Measurements from ENCODE around the gene NT5C3B.
"Not testable (repeated sequence)": the region's sequence is repeated elsewhere in the genome, so short reads cannot be mapped to it uniquely, and the experiment has no call there.

The NT5C3B gene

DNA sequence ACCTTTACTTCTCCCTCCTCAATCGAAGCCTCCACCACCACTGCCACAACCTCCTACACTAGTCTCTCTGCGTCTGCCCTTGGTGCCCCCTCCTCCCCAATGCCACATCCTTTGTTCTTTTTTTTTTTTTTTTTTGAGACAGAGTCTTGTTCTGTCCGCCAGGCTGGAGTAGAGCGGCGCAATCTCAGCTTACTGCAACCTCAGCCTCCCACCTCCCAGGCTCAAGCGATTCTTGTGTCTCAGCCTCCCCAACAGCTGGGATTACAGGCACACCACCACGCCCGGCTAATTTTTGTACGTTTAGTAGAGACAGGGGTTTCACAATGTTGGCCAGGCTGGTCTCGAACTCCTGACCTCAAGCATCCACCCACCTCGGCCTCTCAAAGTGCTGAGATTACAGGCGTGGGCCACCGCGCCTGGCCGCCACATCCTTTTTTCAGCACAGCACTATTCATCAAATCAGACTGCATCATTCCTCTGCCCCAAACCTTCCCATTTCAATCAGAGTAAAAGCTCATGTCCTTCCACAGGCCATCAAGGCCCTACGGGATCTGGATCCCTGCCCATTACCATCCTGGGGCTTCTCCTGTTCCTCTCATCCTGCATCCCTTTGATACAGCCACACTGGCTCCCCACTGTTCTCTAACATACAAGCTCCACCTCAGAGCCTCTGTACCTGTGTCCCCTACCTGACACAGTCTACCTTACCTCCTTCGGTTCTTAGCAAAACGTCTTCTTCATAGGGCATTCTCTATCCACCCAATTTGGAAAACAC, 27.2 kb upstream of the NT5C3B start:
- H3K27ac Mint-ChIP-seq: no peak overlapping the region
- no peaks in the 10 kb centered on the region for H3K27me3 Mint-ChIP-seq
- peaks cover 30% of the 10 kb centered on the region for H3K4me1 Mint-ChIP-seq (ENCODE audit: low read depth)
- H3K9me3 Mint-ChIP-seq: no peaks in the 10 kb centered on the region
- no peak overlapping the region for H3K4me3 Mint-ChIP-seq
- H3K36me3 Mint-ChIP-seq (ENCODE audit: low read depth): peaks cover 21% of the 10 kb centered on the region

DNA sequence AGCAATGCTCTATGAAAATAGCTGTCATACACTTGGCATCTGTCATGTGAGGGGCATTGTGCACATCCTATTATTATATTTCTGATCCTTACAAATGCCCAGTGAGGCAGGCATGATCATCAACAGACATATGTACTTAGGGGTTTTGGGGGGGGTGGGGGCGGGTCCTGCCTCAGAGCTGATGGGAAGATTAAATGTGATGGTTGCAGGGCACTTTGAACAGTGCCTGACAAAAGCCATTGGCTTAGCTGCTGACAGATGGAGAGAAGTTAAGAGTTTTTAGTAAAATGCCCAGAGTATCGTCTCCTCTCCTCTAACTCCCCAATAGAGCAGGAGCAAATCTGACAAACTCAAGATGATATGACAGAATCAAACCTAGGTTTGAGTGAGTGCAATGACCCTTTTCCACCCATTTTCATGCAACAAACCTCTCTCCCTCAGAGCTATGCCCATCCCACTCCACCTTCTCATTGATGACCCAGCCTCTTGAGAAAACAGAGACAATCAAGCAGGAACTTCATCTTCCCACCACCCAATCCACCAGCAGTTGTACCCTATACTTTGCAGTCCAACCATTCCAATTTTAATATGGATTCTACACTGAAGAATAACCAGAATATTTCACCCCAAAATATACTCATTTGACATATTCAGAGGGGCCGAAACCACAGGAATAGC, 24.4 kb upstream of the NT5C3B start:
- Mint-ChIP-seq H3K4me1 (ENCODE audit: low read depth) (peaks cover 15% of the 10 kb centered on the region), H3K27ac (no peak overlapping the region), H3K9me3 (no peaks in the 10 kb centered on the region), H3K4me3 (no peak overlapping the region), H3K27me3 (no peaks in the 10 kb centered on the region), H3K36me3 (ENCODE audit: low read depth) (peaks cover 5% of the 10 kb centered on the region)

GRCh38 chr17:41851382-41851781, 15.3 kb upstream of the NT5C3B start:
- Mint-ChIP-seq H3K4me1 (ENCODE audit: low read depth) (peaks cover 26% of the 10 kb centered on the region), H3K36me3 (ENCODE audit: low read depth) (peaks cover 30% of the 10 kb centered on the region)
- H3K27me3 Mint-ChIP-seq, H3K4me3 Mint-ChIP-seq, H3K9me3 Mint-ChIP-seq, H3K27ac Mint-ChIP-seq: not testable (repeated sequence)

GRCh38 chr17:41849251-41849990, 13.4 kb upstream of the NT5C3B start:
- no peaks in the 10 kb centered on the region for H3K27me3 Mint-ChIP-seq
- no peaks in the 10 kb centered on the region for H3K9me3 Mint-ChIP-seq
- peaks cover 23% of the 10 kb centered on the region for H3K36me3 Mint-ChIP-seq (ENCODE audit: low read depth)
- H3K27ac Mint-ChIP-seq: no peak overlapping the region
- H3K4me1 Mint-ChIP-seq (ENCODE audit: low read depth): peaks cover 26% of the 10 kb centered on the region
- H3K4me3 Mint-ChIP-seq: no peak overlapping the region

- H3K4me1 Mint-ChIP-seq (ENCODE audit: low read depth): peaks cover 26% of the 10 kb centered on the region
- H3K4me3 Mint-ChIP-seq: no peak overlapping the region
- H3K27me3 Mint-ChIP-seq: no peaks in the 10 kb centered on the region
- no peak overlapping the region for H3K27ac Mint-ChIP-seq
- no peaks in the 10 kb centered on the region for H3K9me3 Mint-ChIP-seq
- peaks cover 18% of the 10 kb centered on the region for H3K36me3 Mint-ChIP-seq (ENCODE audit: low read depth)
These were observed 12.8 kb upstream of the NT5C3B start for GRCh38 chr17:41848788-41849187.

DNA sequence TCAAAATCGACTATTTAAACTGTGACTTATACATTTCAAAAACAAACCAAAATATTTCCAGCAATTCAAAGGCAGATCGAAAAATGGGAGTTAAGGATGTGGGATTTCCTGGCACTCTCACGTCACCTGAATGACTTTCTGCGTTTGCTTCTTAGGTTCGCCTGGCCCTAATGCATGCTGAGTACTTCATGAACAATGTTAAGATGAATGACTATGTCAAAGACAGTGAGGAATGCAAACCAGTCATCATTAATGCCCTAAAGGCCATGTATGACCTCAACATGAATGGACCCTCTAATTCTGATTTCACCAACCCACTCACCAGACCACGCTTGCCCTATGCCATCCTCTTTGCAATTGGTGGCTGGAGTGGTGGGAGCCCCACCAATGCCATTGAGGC, 8.9 kb upstream of the NT5C3B start:
- Mint-ChIP-seq H3K4me1 (ENCODE audit: low read depth) (peaks cover 5% of the 10 kb centered on the region), H3K4me3 (no peak overlapping the region), H3K27me3 (no peaks in the 10 kb centered on the region), H3K9me3 (no peaks in the 10 kb centered on the region), H3K27ac (no peak overlapping the region), H3K36me3 (ENCODE audit: low read depth) (no peaks in the 10 kb centered on the region)

GRCh38 chr17:41840781-41841180, 4.7 kb upstream of the NT5C3B start:
- H3K27ac Mint-ChIP-seq; H3K4me3 Mint-ChIP-seq; H3K4me1 Mint-ChIP-seq (ENCODE audit: low read depth); H3K36me3 Mint-ChIP-seq (ENCODE audit: low read depth); H3K27me3 Mint-ChIP-seq; H3K9me3 Mint-ChIP-seq: not testable (repeated sequence)

GRCh38 chr17:41839448-41839847, 3.4 kb upstream of the NT5C3B start:
- not testable (repeated sequence) for H3K4me3 Mint-ChIP-seq; H3K36me3 Mint-ChIP-seq (ENCODE audit: low read depth); H3K27ac Mint-ChIP-seq; H3K27me3 Mint-ChIP-seq; H3K9me3 Mint-ChIP-seq
- peaks cover 16% of the 10 kb centered on the region for H3K4me1 Mint-ChIP-seq (ENCODE audit: low read depth)

- H3K27ac Mint-ChIP-seq: no peak within 1 kb of the TSS
- peaks cover 7% of the 10 kb centered on the region for H3K36me3 Mint-ChIP-seq (ENCODE audit: low read depth)
- H3K27me3 Mint-ChIP-seq: peaks cover 4% of the 10 kb centered on the region
- peak within 1 kb of the TSS; percentile 87 for H3K4me3 Mint-ChIP-seq
- H3K4me1 Mint-ChIP-seq (ENCODE audit: low read depth): peaks cover 17% of the 10 kb centered on the region
- H3K9me3 Mint-ChIP-seq: no peaks in the 10 kb centered on the region
These were observed 1.9 kb upstream of the NT5C3B start, which contains the start of gene KLHL10 for GRCh38 chr17:41837761-41838538. Gene KLHL10, plus strand, starts transcription at chr17:41837825. Its CDS starts 108 bp downstream, at chr17:41837933.

DNA sequence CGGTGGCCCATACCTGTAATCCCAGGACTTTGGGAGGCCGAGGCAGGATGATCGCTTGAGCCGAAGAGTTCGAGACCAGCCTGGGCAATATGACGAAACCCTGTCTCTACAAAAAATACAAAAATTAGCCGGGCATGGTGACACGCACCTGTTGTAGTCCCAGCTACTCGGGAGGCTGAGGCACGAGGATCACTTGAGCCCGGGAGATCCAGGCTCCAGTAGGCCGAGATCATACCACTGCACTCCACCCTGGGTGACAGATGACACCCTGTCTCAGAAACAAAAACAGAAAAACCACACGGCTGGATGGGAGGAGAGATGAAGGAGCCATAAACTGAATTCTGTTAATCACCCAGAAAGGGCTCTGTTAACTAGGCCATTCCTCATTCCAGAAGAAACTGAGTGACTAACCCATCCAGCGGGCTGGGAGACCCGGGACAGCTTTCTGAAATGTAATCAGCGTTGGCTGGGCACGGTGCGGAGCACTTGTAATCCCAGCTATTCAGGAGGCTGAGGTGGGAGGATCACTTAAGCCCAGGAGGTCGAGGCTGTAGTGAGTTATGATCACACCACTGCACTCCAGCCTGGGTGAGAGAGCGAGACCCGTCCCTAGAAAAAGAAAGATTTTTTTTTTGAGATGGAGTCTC, 641 bp upstream of the NT5C3B start:
- H3K27ac Mint-ChIP-seq: peak overlapping the region; percentile 75
- peak overlapping the region; percentile 87 for H3K4me3 Mint-ChIP-seq
- H3K9me3 Mint-ChIP-seq: no peaks in the 10 kb centered on the region
- peaks cover 4% of the 10 kb centered on the region for H3K27me3 Mint-ChIP-seq
- H3K4me1 Mint-ChIP-seq (ENCODE audit: low read depth): peaks cover 17% of the 10 kb centered on the region
- H3K36me3 Mint-ChIP-seq (ENCODE audit: low read depth): peaks cover 15% of the 10 kb centered on the region

GRCh38 chr17:41835214-41835799, 725 bp downstream of the NT5C3B start:
- H3K4me3 Mint-ChIP-seq: peak overlapping the region; percentile 87
- H3K27ac Mint-ChIP-seq: peak overlapping the region; percentile 77
- H3K9me3 Mint-ChIP-seq: no peaks in the 10 kb centered on the region
- H3K27me3 Mint-ChIP-seq: peaks cover 4% of the 10 kb centered on the region
- H3K4me1 Mint-ChIP-seq (ENCODE audit: low read depth): peaks cover 17% of the 10 kb centered on the region
- peaks cover 20% of the 10 kb centered on the region for H3K36me3 Mint-ChIP-seq (ENCODE audit: low read depth)

GRCh38 chr17:41829961-41830360, 6.1 kb downstream of the NT5C3B start:
- not testable (repeated sequence) for H3K27me3 Mint-ChIP-seq; H3K4me1 Mint-ChIP-seq (ENCODE audit: low read depth); H3K27ac Mint-ChIP-seq; H3K9me3 Mint-ChIP-seq; H3K4me3 Mint-ChIP-seq
- H3K36me3 Mint-ChIP-seq (ENCODE audit: low read depth): peaks cover 24% of the 10 kb centered on the region

DNA sequence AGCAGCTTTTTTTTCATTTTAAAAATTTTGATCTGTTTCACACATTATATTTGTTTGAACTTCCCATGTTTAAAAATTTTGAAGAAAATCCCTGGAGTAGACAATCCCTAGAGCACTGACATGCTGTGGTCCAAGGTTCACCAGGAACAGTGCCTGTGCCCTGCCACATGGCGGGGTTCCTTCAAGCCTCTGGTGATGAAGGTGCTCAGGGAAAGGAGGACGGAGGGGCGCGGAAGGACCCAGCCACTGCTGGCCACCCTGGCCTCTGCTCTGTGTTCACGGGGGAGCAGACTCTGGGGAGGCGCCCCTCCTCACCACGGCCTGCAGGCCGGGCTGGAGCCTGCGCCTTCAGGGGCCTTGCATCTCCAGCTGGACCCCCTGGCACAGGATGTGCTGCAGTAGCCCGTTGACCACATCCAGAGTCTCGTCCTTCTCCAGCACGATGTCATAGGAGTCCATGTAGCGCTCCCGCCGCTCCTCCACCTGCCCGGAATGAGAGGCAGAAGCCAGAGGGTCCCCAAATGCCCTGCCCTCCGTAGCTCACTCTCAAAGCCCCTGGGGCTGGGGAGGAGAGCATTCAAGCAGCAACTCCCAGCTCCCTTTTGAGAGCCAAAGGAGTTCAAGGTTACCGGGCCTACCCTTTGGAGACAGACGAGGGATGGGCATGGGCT, 10.7 kb downstream of the NT5C3B start:
- Mint-ChIP-seq H3K27ac (no peak overlapping the region), H3K9me3 (no peaks in the 10 kb centered on the region), H3K4me1 (ENCODE audit: low read depth) (no peaks in the 10 kb centered on the region), H3K4me3 (no peak overlapping the region), H3K36me3 (ENCODE audit: low read depth) (peaks cover 4% of the 10 kb centered on the region), H3K27me3 (no peaks in the 10 kb centered on the region)
